ENCODE data around the gene GRN. TPM values are rescaled to one million over a fixed set of nuclear protein-coding genes. Genes with fewer than 3 reads are reported as not detected.
"Not testable (repeated sequence)": the region's sequence is repeated elsewhere in the genome, so short reads cannot be mapped to it uniquely, and the experiment has no call there.

The GRN gene
- total RNA-seq, 1 experiment from 2014 or later = 127 TPM

GRCh38 chr17:44327715-44328449, 17.2 kb upstream of the GRN start:
- Mint-ChIP-seq H3K4me3 (peak overlapping the region in 1 of 2 experiments; percentile 20; a peak in 1 of 5 replicates), H3K9me3 (no peaks in the 10 kb centered on the region), H3K27me3 (ENCODE audit: low read depth) (peaks cover 19% of the 10 kb centered on the region)

GRCh38 chr17:44329516-44329915, 15.6 kb upstream of the GRN start:
- not testable (repeated sequence) for H2BK20ac ChIP-seq (ENCODE audit: low read depth, low read length, poor library complexity, severe bottlenecking); H2BK15ac ChIP-seq (ENCODE audit: low read depth, low read length); H2BK12ac ChIP-seq (ENCODE audit: insufficient read length, low read depth, low read length); H3K23me2 ChIP-seq (ENCODE audit: insufficient read length, low read depth, low read length, poor library complexity, severe bottlenecking); DNase-seq; H3K27me3 ChIP-seq (ENCODE audit: insufficient read depth, low read length); H4K91ac ChIP-seq (ENCODE audit: insufficient read length, low read depth, low read length); H3K9ac ChIP-seq (ENCODE audit: extremely low read depth, insufficient read length, low read length); H3K4ac ChIP-seq (ENCODE audit: low read depth, low read length); H4K8ac ChIP-seq (replicated peaks; ENCODE audit: insufficient read length, low read depth, low read length); H3K9me3 ChIP-seq (ENCODE audit: control insufficient read depth, low read depth, low read length); H2BK5ac ChIP-seq (ENCODE audit: insufficient read length, low read length); H2AFZ ChIP-seq (ENCODE audit: low read length); H3K23ac ChIP-seq (ENCODE audit: insufficient read length, low read depth, low read length); H3K4me2 ChIP-seq (ENCODE audit: insufficient read depth, insufficient read length, low read length); H3K79me1 ChIP-seq (ENCODE audit: insufficient read depth, low read depth, low read length, poor library complexity, severe bottlenecking); H3K9me3 Mint-ChIP-seq; H3T11ph ChIP-seq (ENCODE audit: low read length); H3K4me1 ChIP-seq (ENCODE audit: insufficient read depth, low read length); H3K18ac ChIP-seq (ENCODE audit: insufficient read length, low read depth, low read length); H3K27ac ChIP-seq (ENCODE audit: insufficient read length, low read depth, low read length); H2AK5ac ChIP-seq (ENCODE audit: insufficient read length, low read length); H4K20me1 ChIP-seq (ENCODE audit: control insufficient read depth, insufficient read depth, insufficient read length); H3K56ac ChIP-seq (ENCODE audit: insufficient read length, low read depth, low read length); H3K4me3 Mint-ChIP-seq; H2BK120ac ChIP-seq (ENCODE audit: low read depth, low read length, poor library complexity, severe bottlenecking); H4K5ac ChIP-seq (ENCODE audit: insufficient read length, low read depth, low read length); H3K36me3 Mint-ChIP-seq (ENCODE audit: insufficient read depth in 1 of 3, low read depth in 3 of 3); H3K79me2 ChIP-seq (ENCODE audit: insufficient read depth, low read length); H3K14ac ChIP-seq (ENCODE audit: insufficient read depth, low read length); H3K27ac Mint-ChIP-seq
- Mint-ChIP-seq H3K27me3 (ENCODE audit: low read depth) (peaks cover 19% of the 10 kb centered on the region), H3K4me1 (peaks cover 15 to 24% of the 10 kb centered on the region in 2 experiments)
- no CpG with 5 or more reads among the region's 7 CpGs for WGBS (ENCODE audit: extremely low coverage, insufficient read length, low lambda C conversion rate)

More at GRCh38 chr17:44327715-44328449, 17.2 kb upstream of the GRN start:
- peaks cover 13% of the 10 kb centered on the region for H3K23me2 ChIP-seq (ENCODE audit: insufficient read length, low read depth, low read length, poor library complexity, severe bottlenecking)
- Mint-ChIP-seq H3K4me1 (peaks cover 8 to 22% of the 10 kb centered on the region in 2 experiments), H3K27ac (no peak overlapping the region), H3K36me3 (ENCODE audit: insufficient read depth in 1 of 3, low read depth in 3 of 3) (peaks cover 0 to 8% (median 3%) of the 10 kb centered on the region in 3 experiments; a peak in 2 of 7 replicates)
- H3K4me2 ChIP-seq (ENCODE audit: insufficient read depth, insufficient read length, low read length) = no peak overlapping the region
- no peak for TF ChIP-seq CTCF (conservative IDR thresholded peaks at IDR 0.05)
- no peak overlapping the region for H2AFZ ChIP-seq (ENCODE audit: low read length)
- H3K18ac ChIP-seq (ENCODE audit: insufficient read length, low read depth, low read length) = no peak overlapping the region
- H3K23ac ChIP-seq (ENCODE audit: insufficient read length, low read depth, low read length) = no peak overlapping the region
- no peak for DNase-seq
- no peak overlapping the region for H3K27ac ChIP-seq (ENCODE audit: insufficient read length, low read depth, low read length)
- peaks cover 4% of the 10 kb centered on the region; the same call in 1 of the 2 replicates for H3K79me2 ChIP-seq (ENCODE audit: insufficient read depth, low read length)
- H3K56ac ChIP-seq (ENCODE audit: insufficient read length, low read depth, low read length) = no peak overlapping the region
- H2BK15ac ChIP-seq (ENCODE audit: low read depth, low read length) = no peak overlapping the region
- H4K20me1 ChIP-seq (ENCODE audit: control insufficient read depth, insufficient read depth, insufficient read length) = no peaks in the 10 kb centered on the region
- no peak overlapping the region for H2AK5ac ChIP-seq (ENCODE audit: insufficient read length, low read length)
- H3T11ph ChIP-seq (ENCODE audit: low read length) = no peak overlapping the region
- H3K9me3 ChIP-seq (ENCODE audit: control insufficient read depth, low read depth, low read length) = no peaks in the 10 kb centered on the region
- no peak overlapping the region for H4K5ac ChIP-seq (ENCODE audit: insufficient read length, low read depth, low read length)
- no peaks in the 10 kb centered on the region for H3K4me1 ChIP-seq (ENCODE audit: insufficient read depth, low read length)
- H2BK120ac ChIP-seq (ENCODE audit: low read depth, low read length, poor library complexity, severe bottlenecking) = no peak overlapping the region
- no peak overlapping the region for H3K9ac ChIP-seq (ENCODE audit: extremely low read depth, insufficient read length, low read length)
- no peak overlapping the region for H3K4ac ChIP-seq (ENCODE audit: low read depth, low read length)
- no peak overlapping the region for H2BK5ac ChIP-seq (ENCODE audit: insufficient read length, low read length)
- no peak overlapping the region for H4K91ac ChIP-seq (ENCODE audit: insufficient read length, low read depth, low read length)
- H4K8ac ChIP-seq (replicated peaks; ENCODE audit: insufficient read length, low read depth, low read length) = no peak overlapping the region
- WGBS (ENCODE audit: extremely low coverage, insufficient read length, low lambda C conversion rate) = no CpG with 5 or more reads among the region's 7 CpGs
- no peak overlapping the region for H3K14ac ChIP-seq (ENCODE audit: insufficient read depth, low read length)
- H3K79me1 ChIP-seq (ENCODE audit: insufficient read depth, low read depth, low read length, poor library complexity, severe bottlenecking) = no peaks in the 10 kb centered on the region
- no peak overlapping the region for H2BK20ac ChIP-seq (ENCODE audit: low read depth, low read length, poor library complexity, severe bottlenecking)
- no peaks in the 10 kb centered on the region for H3K27me3 ChIP-seq (ENCODE audit: insufficient read depth, low read length)
- no peak overlapping the region for H2BK12ac ChIP-seq (ENCODE audit: insufficient read length, low read depth, low read length)

Data from H9 (cell line).